SU-DHL-6 (cell line): ENCODE data around the gene EPO.

Experiments used
- CTCF ChIP-seq: fragments of 200-600 bp; sonication (generic); IDR thresholded peaks from one replicate; pipeline ENCODE4 v1.5.1; 2017; ENCODE audit warnings: antibody characterized with exemption, mild to moderate bottlenecking, low read length, moderate library complexity; ENCODE audit not compliant: insufficient read depth, poor library complexity, severe bottlenecking
- EZH2phosphoT487 ChIP-seq: fragments of 200-600 bp; sonication (generic), shearing (Covaris generic); conservative IDR thresholded peaks from 2 replicates; pipeline ENCODE4 v1.6.1; 2018; ENCODE audit warnings: mild to moderate bottlenecking, antibody characterized with exemption, low read length, moderate library complexity, mixed read lengths

- TF ChIP-seq CTCF: no peak
- TF ChIP-seq EZH2phosphoT487: no peak
These were observed 9.8 kb upstream of the EPO start for GRCh38 chr7:100710452-100710851.
